Mammary epithelial cell (primary cell): ENCODE measurements around the gene ICA1.

Experiments used
- CTCF ChIP-seq, 2 donors: IDR thresholded peaks in 1 of 2; conservative IDR thresholded peaks in 1 of 2; 2 replicates each; pipeline ENCODE4 v1.5.1; 2011 to 2012; ENCODE audit warnings: inconsistent platforms in 2 of 2, low read length in 2 of 2, mild to moderate bottlenecking in 2 of 2, control low read depth in 1 of 2, low read depth in 1 of 2; ENCODE audit not compliant: insufficient read depth in 1 of 2; ENCODE audit errors: extremely low read depth in 1 of 2
- EZH2 ChIP-seq: IDR thresholded peaks from 2 replicates; pipeline ENCODE4 v1.6.1; 2012; ENCODE audit warnings: low read length, inconsistent platforms, borderline replicate concordance

DNA sequence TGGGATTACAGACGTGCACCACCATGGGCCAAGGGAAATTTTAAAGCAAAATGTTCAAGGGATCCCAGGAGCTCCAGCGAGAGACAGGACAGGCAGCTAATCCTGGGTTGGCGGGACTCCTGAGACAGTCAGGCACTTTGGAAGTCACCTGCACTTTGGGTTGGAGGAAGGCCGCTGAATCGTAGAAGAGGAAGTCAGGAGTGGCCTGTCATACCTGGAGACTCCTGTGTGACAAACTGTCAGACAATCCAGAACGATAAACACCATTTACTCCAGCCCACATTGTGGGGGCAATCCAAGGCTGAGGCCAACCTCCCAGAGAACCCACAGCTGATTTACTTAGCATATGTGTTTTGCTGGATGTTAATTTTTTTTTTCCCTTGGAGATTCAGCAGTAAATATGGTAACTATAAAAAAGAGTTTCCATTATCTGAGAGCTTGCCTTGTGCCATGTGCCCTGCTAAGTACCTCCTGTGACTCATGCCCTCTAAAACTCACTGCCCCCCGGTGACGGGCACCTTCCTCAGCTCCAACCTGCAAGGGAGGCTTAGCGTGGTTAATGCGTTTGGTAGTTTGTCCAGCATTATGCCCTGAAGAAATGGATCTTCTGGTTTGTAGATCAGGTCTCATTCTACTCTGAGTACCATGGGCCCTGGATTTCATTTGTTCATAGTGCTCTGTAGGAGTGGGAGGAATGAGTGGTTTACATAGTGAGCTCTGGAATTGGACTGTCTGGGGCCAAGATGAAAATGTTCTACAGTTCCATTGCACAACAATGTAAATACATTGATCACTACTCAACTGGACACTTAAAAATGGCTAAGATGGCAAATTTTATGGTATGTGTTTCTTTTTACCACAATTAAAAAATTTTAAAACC is 50.9 kb downstream of the ICA1 start:
- no peak for TF ChIP-seq CTCF (conservative IDR thresholded peaks at IDR 0.05 in 1 of 2, IDR thresholded peaks at IDR 0.05 in 1 of 2; ENCODE audit: extremely low read depth in 1 of 2, insufficient read depth in 1 of 2, low read depth in 1 of 2, low read length in 2 of 2)
- no peak for TF ChIP-seq EZH2
